ENCODE data around the gene PRKN. TPM values are rescaled to one million over a fixed set of nuclear protein-coding genes. Genes with fewer than 3 reads are reported as not detected.

Gene PRKN
- total RNA-seq, 2 donors from 2014 or later = 3.3 to 4.8 TPM

GRCh38 chr6:161736326-161736725, 991.2 kb downstream of the PRKN start:
- no peaks in the 10 kb centered on the region for H3K36me3 ChIP-seq (ENCODE audit: control insufficient read depth, insufficient read depth, low read length)
- H3K27ac ChIP-seq (ENCODE audit: low read depth, low read length) = no peak overlapping the region
- no peaks in the 10 kb centered on the region for H3K27me3 ChIP-seq (ENCODE audit: control insufficient read depth, insufficient read depth, low read length, poor library complexity, severe bottlenecking)
- Mint-ChIP-seq H3K4me1 (peaks cover 31% of the 10 kb centered on the region), H3K27ac (no peak overlapping the region), H3K9me3 (no peaks in the 10 kb centered on the region), H3K36me3 (ENCODE audit: low read depth) (no peaks in the 10 kb centered on the region), H3K27me3 (ENCODE audit: insufficient read depth) (no peaks in the 10 kb centered on the region), H3K4me3 (no peak overlapping the region)
- 50% methylated on average over 2 of the region's 2 CpGs; no CpG with 5 or more reads in 1 of the 2 experiments for WGBS, 2 experiments (ENCODE audit: insufficient coverage in 1 of 2, insufficient read length in 1 of 2)
- TF ChIP-seq CTCF (conservative IDR thresholded peaks at IDR 0.05) = no peak
- H3K4me1 ChIP-seq (ENCODE audit: control insufficient read depth, insufficient read depth, low read length) = peaks cover 7% of the 10 kb centered on the region
- H3K9me3 ChIP-seq (ENCODE audit: control insufficient read depth, low read length) = no peaks in the 10 kb centered on the region
- no peak overlapping the region for H3K9ac ChIP-seq (ENCODE audit: extremely low read depth, low read length, poor library complexity, severe bottlenecking)
- H3K4me3 ChIP-seq (ENCODE audit: low read length) = peak overlapping the region; percentile 32
- DNase-seq = peak; percentile 73

- WGBS, 2 experiments (ENCODE audit: insufficient coverage in 1 of 2, insufficient read length in 1 of 2) = 95 to 100% methylated on average over 2 to 3 of the region's 3 CpGs
- no peak for DNase-seq
These were observed 995.0 kb downstream of the PRKN start for GRCh38 chr6:161732594-161732993.

DNA sequence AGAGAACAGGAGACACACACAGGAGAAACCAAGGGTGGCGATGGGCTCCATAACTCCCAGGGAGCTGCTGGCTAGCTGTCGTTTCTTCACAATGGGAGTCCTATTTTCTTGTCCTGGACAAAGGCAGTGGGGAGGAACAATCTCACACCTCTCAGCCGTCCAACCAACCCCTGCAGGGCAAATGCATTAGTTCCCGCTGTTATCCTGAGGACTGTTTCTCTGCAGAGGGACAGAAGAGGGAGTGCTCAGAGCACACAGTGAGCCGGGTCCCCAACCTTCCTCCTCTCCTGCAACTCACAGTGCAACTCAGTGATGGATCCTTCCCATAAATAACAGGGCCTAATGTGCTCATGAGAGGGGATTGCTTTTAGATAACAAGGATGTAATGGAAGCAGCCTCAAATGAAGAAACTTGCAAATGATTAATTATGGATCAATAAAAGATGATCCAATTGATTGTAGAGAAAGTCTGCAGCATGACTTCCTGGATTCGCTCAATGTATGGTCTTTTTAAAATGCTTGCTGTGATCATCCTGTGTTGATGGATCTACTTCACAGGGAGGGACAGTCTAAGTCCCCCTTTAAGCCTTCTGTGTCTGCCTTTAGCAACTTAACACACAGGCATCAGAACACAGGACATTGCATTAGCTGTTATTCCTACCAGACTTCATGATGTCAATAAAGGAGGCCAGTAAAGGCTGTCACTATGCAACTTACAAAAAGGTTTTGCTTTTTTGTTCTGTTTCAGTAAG, 1000.3 kb downstream of the PRKN start:
- peak; percentile 95 for DNase-seq

More at GRCh38 chr6:161732594-161732993, 995.0 kb downstream of the PRKN start:
- H3K36me3 ChIP-seq (ENCODE audit: control insufficient read depth, insufficient read depth, low read length) = no peaks in the 10 kb centered on the region
- Mint-ChIP-seq H3K36me3 (ENCODE audit: low read depth) (no peaks in the 10 kb centered on the region), H3K4me1 (peaks cover 38% of the 10 kb centered on the region), H3K4me3 (no peak overlapping the region), H3K9me3 (no peaks in the 10 kb centered on the region), H3K27ac (no peak overlapping the region), H3K27me3 (ENCODE audit: insufficient read depth) (no peaks in the 10 kb centered on the region)
- H3K9me3 ChIP-seq (ENCODE audit: control insufficient read depth, low read length) = no peaks in the 10 kb centered on the region
- no peak overlapping the region for H3K4me3 ChIP-seq (ENCODE audit: low read length)
- H3K27ac ChIP-seq (ENCODE audit: low read depth, low read length) = no peak overlapping the region
- no peaks in the 10 kb centered on the region for H3K27me3 ChIP-seq (ENCODE audit: control insufficient read depth, insufficient read depth, low read length, poor library complexity, severe bottlenecking)
- no peak for TF ChIP-seq CTCF (conservative IDR thresholded peaks at IDR 0.05)
- peaks cover 8% of the 10 kb centered on the region for H3K4me1 ChIP-seq (ENCODE audit: control insufficient read depth, insufficient read depth, low read length)
- H3K9ac ChIP-seq (ENCODE audit: extremely low read depth, low read length, poor library complexity, severe bottlenecking) = no peak overlapping the region

More for the DNA sequence above, 1000.3 kb downstream of the PRKN start:
- Histone ChIP-seq H3K9ac (ENCODE audit: extremely low read depth, low read length, poor library complexity, severe bottlenecking) (no peak overlapping the region), H3K9me3 (ENCODE audit: control insufficient read depth, low read length) (no peaks in the 10 kb centered on the region), H3K36me3 (ENCODE audit: control insufficient read depth, insufficient read depth, low read length) (no peaks in the 10 kb centered on the region), H3K27ac (ENCODE audit: low read depth, low read length) (no peak overlapping the region), H3K27me3 (ENCODE audit: control insufficient read depth, insufficient read depth, low read length, poor library complexity, severe bottlenecking) (no peaks in the 10 kb centered on the region), H3K4me3 (ENCODE audit: low read length) (no peak overlapping the region), H3K4me1 (ENCODE audit: control insufficient read depth, insufficient read depth, low read length) (peaks cover 8% of the 10 kb centered on the region)
- Mint-ChIP-seq H3K4me3 (peak overlapping the region; percentile 28), H3K27me3 (ENCODE audit: insufficient read depth) (no peaks in the 10 kb centered on the region), H3K4me1 (peaks cover 21% of the 10 kb centered on the region), H3K36me3 (ENCODE audit: low read depth) (no peaks in the 10 kb centered on the region), H3K9me3 (no peaks in the 10 kb centered on the region), H3K27ac (peak overlapping the region; percentile 70)
- peak; percentile 50 for TF ChIP-seq CTCF (conservative IDR thresholded peaks at IDR 0.05)
- WGBS, 2 experiments (ENCODE audit: insufficient coverage in 1 of 2, insufficient read length in 1 of 2) = 14 to 42% methylated on average over 3 to 6 of the region's 6 CpGs

Measured in endodermal cell (in vitro differentiated cells).